ENCODE results near the gene DNAJC11. TPM values are rescaled to one million over a fixed set of nuclear protein-coding genes. Genes with fewer than 3 reads are reported as not detected.

Gene DNAJC11, protein sequence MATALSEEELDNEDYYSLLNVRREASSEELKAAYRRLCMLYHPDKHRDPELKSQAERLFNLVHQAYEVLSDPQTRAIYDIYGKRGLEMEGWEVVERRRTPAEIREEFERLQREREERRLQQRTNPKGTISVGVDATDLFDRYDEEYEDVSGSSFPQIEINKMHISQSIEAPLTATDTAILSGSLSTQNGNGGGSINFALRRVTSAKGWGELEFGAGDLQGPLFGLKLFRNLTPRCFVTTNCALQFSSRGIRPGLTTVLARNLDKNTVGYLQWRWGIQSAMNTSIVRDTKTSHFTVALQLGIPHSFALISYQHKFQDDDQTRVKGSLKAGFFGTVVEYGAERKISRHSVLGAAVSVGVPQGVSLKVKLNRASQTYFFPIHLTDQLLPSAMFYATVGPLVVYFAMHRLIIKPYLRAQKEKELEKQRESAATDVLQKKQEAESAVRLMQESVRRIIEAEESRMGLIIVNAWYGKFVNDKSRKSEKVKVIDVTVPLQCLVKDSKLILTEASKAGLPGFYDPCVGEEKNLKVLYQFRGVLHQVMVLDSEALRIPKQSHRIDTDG
- 39.4 and 47.6 TPM in 2 replicates for total RNA-seq (ENCODE audit: low replicate concordance)

DNA sequence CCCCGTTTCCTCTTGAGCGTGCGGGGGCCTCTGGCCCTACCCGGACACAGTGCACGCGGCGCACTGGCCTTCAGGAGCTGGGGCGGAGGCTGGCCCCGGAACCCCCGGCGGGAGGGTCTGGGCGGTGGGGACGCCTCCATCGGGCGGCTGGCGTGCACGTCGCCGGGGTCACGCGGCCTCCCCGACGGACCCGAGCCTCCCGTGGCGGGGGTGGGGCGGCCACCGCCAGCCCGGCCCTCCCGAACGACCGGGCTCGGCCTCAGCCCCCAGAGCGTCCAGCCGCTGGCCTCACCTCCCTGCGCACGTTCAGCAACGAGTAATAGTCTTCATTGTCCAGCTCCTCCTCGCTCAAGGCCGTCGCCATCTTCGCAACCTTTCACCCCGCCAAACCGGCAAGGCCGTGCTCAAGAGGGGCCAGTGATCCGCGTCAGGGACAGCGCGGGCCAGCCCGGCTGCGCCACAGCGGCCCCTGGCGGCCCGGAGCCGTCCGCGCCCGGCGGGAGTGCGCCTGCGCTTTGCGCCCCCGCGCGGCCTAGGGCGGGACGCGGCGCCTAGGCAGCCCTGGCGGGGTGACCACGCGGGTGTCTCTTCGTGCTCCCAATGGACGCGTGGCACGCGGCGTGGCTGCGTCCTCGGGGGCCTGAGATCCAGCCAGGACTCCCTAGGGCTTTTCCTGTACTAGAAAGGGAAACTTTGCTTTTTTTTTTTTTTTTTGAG lies at the start of gene DNAJC11:
TSS of gene DNAJC11 (minus strand) at position 380 of the 717 bp plus-strand sequence. CDS start at position 364, 16 bp downstream.
- Histone ChIP-seq H3K27ac (no peak within 1 kb of the TSS), H3K4me3 (peak within 1 kb of the TSS; percentile 85), H3K27me3 (peaks cover 3% of the 10 kb centered on the region), H3F3A (ENCODE audit: low read depth) (no peaks in the 10 kb centered on the region), H3K79me2 (ENCODE audit: low read depth) (peaks cover 50% of the 10 kb centered on the region), H3K9ac (peak within 1 kb of the TSS; percentile 91), H3K36me3 (no peaks in the 10 kb centered on the region), H3K9me3 (ENCODE audit: low read depth) (no peaks in the 10 kb centered on the region), H3K4me2 (peak within 1 kb of the TSS; percentile 92), H2AFZ (replicated peaks) (peak within 1 kb of the TSS; percentile 96), H3K4me1 (peaks cover 9% of the 10 kb centered on the region), H4K20me1 (ENCODE audit: low read depth) (peaks cover 28% of the 10 kb centered on the region)
- Mint-ChIP-seq H3K4me1 (peaks cover 16% of the 10 kb centered on the region), H3K9me3 (no peaks in the 10 kb centered on the region), H3K27ac (peak within 1 kb of the TSS; percentile 95), H3K36me3 (no peaks in the 10 kb centered on the region), H3K4me3 (peak within 1 kb of the TSS; percentile 94), H3K27me3 (ENCODE audit: insufficient read depth, low read depth) (peaks cover 2% of the 10 kb centered on the region)
- TF ChIP-seq CTCF (IDR thresholded peaks at IDR 0.05) (peak; percentile 86), EZH2phosphoT487 (IDR thresholded peaks at IDR 0.05) (no peak)
- peak; percentile 93 for DNase-seq (ENCODE audit: low spot score)

GRCh38 chr1:6750490-6750889 lies 48.9 kb upstream of the DNAJC11 start:
- Histone ChIP-seq H3K27ac (no peak overlapping the region), H3F3A (ENCODE audit: low read depth) (peaks cover 7% of the 10 kb centered on the region), H3K4me1 (peaks cover 14% of the 10 kb centered on the region), H3K9me3 (ENCODE audit: low read depth) (no peaks in the 10 kb centered on the region), H3K9ac (no peak overlapping the region), H3K4me2 (no peak overlapping the region), H3K27me3 (peaks cover 6% of the 10 kb centered on the region), H3K79me2 (ENCODE audit: low read depth) (no peaks in the 10 kb centered on the region), H2AFZ (replicated peaks) (no peak overlapping the region), H3K4me3 (no peak overlapping the region), H4K20me1 (ENCODE audit: low read depth) (no peaks in the 10 kb centered on the region), H3K36me3 (no peaks in the 10 kb centered on the region)
- no peaks in the 10 kb centered on the region for H3K36me3 Mint-ChIP-seq
- H3K9me3 Mint-ChIP-seq = no peaks in the 10 kb centered on the region
- peaks cover 3% of the 10 kb centered on the region for H3K4me1 Mint-ChIP-seq
- H3K27ac Mint-ChIP-seq = no peak overlapping the region
- peaks cover 2% of the 10 kb centered on the region for H3K27me3 Mint-ChIP-seq (ENCODE audit: insufficient read depth, low read depth)
- no peak for DNase-seq (ENCODE audit: low spot score)
- TF ChIP-seq CTCF (IDR thresholded peaks at IDR 0.05) = no peak
- TF ChIP-seq EZH2 (IDR thresholded peaks at IDR 0.05) = no peak
- TF ChIP-seq EZH2phosphoT487 (IDR thresholded peaks at IDR 0.05) = no peak
- H3K4me3 Mint-ChIP-seq = no peak overlapping the region

- no peak overlapping the region for H3K9ac ChIP-seq
- H3K27ac ChIP-seq = no peak overlapping the region
- H3K4me3 Mint-ChIP-seq = no peak overlapping the region
- H3K27me3 ChIP-seq = peaks cover 6% of the 10 kb centered on the region
- H4K20me1 ChIP-seq (ENCODE audit: low read depth) = no peaks in the 10 kb centered on the region
- no peaks in the 10 kb centered on the region for H3K36me3 Mint-ChIP-seq
- H3K4me1 Mint-ChIP-seq = peaks cover 3% of the 10 kb centered on the region
- no peaks in the 10 kb centered on the region for H3K36me3 ChIP-seq
- H3K4me2 ChIP-seq = no peak overlapping the region
- H3K27me3 Mint-ChIP-seq (ENCODE audit: insufficient read depth, low read depth) = peaks cover 6% of the 10 kb centered on the region
- H2AFZ ChIP-seq (replicated peaks) = no peak overlapping the region
- no peak for DNase-seq (ENCODE audit: low spot score)
- no peak overlapping the region for H3K4me3 ChIP-seq
- H3K4me1 ChIP-seq = peaks cover 14% of the 10 kb centered on the region
- no peaks in the 10 kb centered on the region for H3K9me3 ChIP-seq (ENCODE audit: low read depth)
- H3K9me3 Mint-ChIP-seq = no peaks in the 10 kb centered on the region
- no peaks in the 10 kb centered on the region for H3K79me2 ChIP-seq (ENCODE audit: low read depth)
- peaks cover 12% of the 10 kb centered on the region for H3F3A ChIP-seq (ENCODE audit: low read depth)
- no peak for TF ChIP-seq EZH2phosphoT487 (IDR thresholded peaks at IDR 0.05)
- TF ChIP-seq EZH2 (IDR thresholded peaks at IDR 0.05) = no peak
- TF ChIP-seq CTCF (IDR thresholded peaks at IDR 0.05) = no peak
- H3K27ac Mint-ChIP-seq = no peak overlapping the region
Measured at GRCh38 chr1:6747674-6748073, 46.1 kb upstream of the DNAJC11 start.

Measured in neural progenitor cell (in vitro differentiated cells).